CD4-positive, alpha-beta T cell treated with Interleukin-2 at 100 ng/mL for 4 hours (primary cell): ENCODE measurements around the gene CT45A6.
"Not testable (repeated sequence)": the region's sequence is repeated elsewhere in the genome, so short reads cannot be mapped to it uniquely, and the experiment has no call there.

Experiments
- DNase-seq: peaks from one replicate; pipeline ENCODE4 v3.0.0-alpha.2; 2020; ENCODE audit warnings: low spot score

Gene CT45A6, protein sequence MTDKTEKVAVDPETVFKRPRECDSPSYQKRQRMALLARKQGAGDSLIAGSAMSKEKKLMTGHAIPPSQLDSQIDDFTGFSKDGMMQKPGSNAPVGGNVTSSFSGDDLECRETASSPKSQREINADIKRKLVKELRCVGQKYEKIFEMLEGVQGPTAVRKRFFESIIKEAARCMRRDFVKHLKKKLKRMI

DNA sequence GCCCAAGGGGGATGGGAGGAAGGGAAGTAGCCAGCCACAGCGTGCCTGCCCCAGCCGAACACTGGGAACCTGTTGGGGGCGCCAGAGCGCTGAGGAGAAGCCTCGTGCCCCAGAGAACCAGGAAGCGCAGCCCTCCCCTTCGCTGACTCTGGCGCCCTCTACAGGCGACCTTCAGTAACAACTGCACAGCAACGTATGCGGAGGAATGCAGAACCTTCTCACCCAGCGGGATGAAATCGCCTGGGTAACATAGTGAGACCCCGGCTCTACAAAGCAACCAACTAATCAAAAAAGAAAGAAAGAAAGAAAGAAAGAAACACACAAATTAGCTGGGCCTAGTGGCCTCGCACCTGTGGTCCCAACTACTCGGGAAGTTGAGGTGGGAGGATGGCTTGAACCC is at the start of gene CT45A6:
Gene CT45A6 (minus strand): TSS at position 101 of the 400 bp plus-strand sequence. CDS start 3,794 bp downstream, outside the sequence.
- not testable (repeated sequence) for DNase-seq

DNA sequence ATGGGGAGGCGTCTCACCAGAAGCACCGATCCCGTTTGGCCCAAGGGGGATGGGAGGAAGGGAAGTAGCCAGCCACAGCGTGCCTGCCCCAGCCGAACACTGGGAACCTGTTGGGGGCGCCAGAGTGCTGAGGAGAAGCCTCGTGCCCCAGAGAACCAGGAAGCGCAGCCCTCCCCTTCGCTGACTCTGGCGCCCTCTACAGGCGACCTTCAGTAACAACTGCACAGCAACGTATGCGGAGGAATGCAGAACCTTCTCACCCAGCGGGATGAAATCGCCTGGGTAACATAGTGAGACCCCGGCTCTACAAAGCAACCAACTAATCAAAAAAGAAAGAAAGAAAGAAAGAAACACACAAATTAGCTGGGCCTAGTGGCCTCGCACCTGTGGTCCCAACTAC is 34.6 kb upstream of the CT45A6 start, which contains the start of gene CT45A7:
Gene CT45A7 (minus strand): TSS at position 101 of the 400 bp plus-strand sequence. CDS start 3,747 bp downstream, outside the sequence.
- DNase-seq, result not testable (repeated sequence)

DNA sequence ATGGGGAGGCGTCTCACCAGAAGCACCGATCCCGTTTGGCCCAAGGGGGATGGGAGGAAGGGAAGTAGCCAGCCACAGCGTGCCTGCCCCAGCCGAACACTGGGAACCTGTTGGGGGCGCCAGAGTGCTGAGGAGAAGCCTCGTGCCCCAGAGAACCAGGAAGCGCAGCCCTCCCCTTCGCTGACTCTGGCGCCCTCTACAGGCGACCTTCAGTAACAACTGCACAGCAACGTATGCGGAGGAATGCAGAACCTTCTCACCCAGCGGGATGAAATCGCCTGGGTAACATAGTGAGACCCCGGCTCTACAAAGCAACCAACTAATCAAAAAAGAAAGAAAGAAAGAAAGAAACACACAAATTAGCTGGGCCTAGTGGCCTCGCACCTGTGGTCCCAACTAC is 17.3 kb upstream of the CT45A6 start, which contains the start of gene CT45A2:
Gene CT45A2 (minus strand): TSS at position 101 of the 400 bp plus-strand sequence. CDS start 3,747 bp downstream, outside the sequence.
- not testable (repeated sequence) for DNase-seq

DNA sequence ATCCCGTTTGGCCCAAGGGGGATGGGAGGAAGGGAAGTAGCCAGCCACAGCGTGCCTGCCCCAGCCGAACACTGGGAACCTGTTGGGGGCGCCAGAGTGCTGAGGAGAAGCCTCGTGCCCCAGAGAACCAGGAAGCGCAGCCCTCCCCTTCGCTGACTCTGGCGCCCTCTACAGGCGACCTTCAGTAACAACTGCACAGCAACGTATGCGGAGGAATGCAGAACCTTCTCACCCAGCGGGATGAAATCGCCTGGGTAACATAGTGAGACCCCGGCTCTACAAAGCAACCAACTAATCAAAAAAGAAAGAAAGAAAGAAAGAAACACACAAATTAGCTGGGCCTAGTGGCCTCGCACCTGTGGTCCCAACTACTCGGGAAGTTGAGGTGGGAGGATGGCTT is 17.2 kb downstream of the CT45A6 start, which contains the start of gene CT45A5:
Gene CT45A5 (minus strand): TSS at position 101 of the 400 bp plus-strand sequence. CDS start 3,774 bp downstream, outside the sequence.
- DNase-seq, result not testable (repeated sequence)

DNA sequence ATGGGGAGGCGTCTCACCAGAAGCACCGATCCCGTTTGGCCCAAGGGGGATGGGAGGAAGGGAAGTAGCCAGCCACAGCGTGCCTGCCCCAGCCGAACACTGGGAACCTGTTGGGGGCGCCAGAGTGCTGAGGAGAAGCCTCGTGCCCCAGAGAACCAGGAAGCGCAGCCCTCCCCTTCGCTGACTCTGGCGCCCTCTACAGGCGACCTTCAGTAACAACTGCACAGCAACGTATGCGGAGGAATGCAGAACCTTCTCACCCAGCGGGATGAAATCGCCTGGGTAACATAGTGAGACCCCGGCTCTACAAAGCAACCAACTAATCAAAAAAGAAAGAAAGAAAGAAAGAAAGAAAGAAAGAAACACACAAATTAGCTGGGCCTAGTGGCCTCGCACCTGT is 34.5 kb downstream of the CT45A6 start, which contains the start of gene CT45A3:
Gene CT45A3 (minus strand): TSS at position 101 of the 400 bp plus-strand sequence. CDS start 3,747 bp downstream, outside the sequence.
- not testable (repeated sequence) for DNase-seq

DNA sequence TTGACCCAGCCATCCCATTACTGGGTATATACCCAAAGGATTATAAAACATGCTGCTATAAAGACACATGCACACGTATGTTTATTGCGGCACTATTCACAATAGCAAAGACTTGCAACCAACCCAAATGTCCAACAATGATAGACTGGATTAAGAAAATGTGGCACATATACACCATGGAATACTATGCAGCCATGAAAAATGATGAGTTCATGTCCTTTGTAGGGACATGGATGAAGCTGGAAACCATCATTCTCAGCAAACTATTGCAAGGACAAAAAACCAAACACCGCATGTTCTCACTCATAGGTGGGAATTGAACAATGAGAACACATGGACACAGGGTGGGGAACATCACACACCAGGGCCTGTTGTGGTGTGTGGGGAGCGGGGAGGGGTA is 57.8 kb downstream of the CT45A6 start:
- not testable (repeated sequence) for DNase-seq
